ENCODE measurements around the gene FYN.

Gene FYN

GRCh38 chr6:111686932-111687266 lies 186.4 kb downstream of the FYN start:
- Histone ChIP-seq H3K9me2 (replicated peaks; ENCODE audit: insufficient read depth, low read length) (no peaks in the 10 kb centered on the region), H3F3A (ENCODE audit: insufficient read depth) (no peaks in the 10 kb centered on the region), H3K4me3 (ENCODE audit: insufficient read depth, low read length, poor library complexity, severe bottlenecking) (no peak overlapping the region), H4K20me1 (ENCODE audit: low read depth, low read length) (no peaks in the 10 kb centered on the region), H3K36me3 (ENCODE audit: low read length) (no peaks in the 10 kb centered on the region), H3K9ac (ENCODE audit: low read length) (no peak overlapping the region), H2AFZ (ENCODE audit: low read depth, low read length, severe bottlenecking) (no peak overlapping the region), H3K27me3 (ENCODE audit: low read length) (no peaks in the 10 kb centered on the region), H3K4me2 (ENCODE audit: low read depth, low read length, poor library complexity, severe bottlenecking) (no peak overlapping the region), H3K9me3 (ENCODE audit: insufficient read depth, low read length) (no peaks in the 10 kb centered on the region), H3K79me2 (ENCODE audit: insufficient read depth, low read length) (no peaks in the 10 kb centered on the region), H3K27ac (ENCODE audit: low read depth, low read length) (no peak overlapping the region)
- no peak for TF ChIP-seq EZH2phosphoT487 (conservative IDR thresholded peaks at IDR 0.05; ENCODE audit: low read length)
- TF ChIP-seq, protein P1, sequence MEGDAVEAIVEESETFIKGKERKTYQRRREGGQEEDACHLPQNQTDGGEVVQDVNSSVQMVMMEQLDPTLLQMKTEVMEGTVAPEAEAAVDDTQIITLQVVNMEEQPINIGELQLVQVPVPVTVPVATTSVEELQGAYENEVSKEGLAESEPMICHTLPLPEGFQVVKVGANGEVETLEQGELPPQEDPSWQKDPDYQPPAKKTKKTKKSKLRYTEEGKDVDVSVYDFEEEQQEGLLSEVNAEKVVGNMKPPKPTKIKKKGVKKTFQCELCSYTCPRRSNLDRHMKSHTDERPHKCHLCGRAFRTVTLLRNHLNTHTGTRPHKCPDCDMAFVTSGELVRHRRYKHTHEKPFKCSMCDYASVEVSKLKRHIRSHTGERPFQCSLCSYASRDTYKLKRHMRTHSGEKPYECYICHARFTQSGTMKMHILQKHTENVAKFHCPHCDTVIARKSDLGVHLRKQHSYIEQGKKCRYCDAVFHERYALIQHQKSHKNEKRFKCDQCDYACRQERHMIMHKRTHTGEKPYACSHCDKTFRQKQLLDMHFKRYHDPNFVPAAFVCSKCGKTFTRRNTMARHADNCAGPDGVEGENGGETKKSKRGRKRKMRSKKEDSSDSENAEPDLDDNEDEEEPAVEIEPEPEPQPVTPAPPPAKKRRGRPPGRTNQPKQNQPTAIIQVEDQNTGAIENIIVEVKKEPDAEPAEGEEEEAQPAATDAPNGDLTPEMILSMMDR (IDR thresholded peaks at IDR 0.05; ENCODE audit: insufficient read depth, low read length, poor library complexity, severe bottlenecking), result no peak

DNA sequence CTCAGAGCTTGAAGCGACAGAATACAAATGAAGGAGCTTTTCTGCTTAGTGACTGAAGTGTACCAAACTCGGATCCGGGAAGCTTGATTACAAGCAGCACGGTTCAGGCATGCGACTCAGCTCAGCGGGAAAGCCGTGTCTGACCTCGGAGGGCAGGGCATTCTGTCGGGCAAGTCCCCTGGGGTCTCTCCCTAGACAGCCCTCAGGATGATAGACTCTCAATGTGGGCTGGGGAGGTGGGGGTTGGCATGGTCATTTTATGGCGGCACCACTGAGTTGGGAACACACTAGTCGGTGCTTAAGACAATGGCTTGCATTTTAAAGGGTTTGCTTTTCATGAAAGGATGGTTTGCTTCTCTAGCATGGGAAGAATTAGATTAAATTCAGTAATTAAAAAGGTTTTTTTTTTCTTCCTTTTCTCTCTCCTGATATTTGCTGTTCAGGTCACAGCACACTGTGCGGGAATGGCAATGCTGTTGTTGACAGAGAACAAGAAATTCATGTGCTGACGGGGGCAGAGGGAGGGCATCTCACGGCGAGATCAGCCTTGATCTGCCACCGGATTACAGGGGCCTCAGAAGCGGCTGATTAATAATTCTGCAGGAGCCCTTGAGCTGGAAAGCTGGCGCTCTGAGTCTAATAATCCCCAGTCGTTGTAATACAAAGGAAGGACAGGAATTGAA lies 186.9 kb downstream of the FYN start:
- Histone ChIP-seq H3K4me3 (ENCODE audit: insufficient read depth, low read length, poor library complexity, severe bottlenecking) (no peak overlapping the region), H3K9ac (ENCODE audit: low read length) (no peak overlapping the region), H3K9me2 (replicated peaks; ENCODE audit: insufficient read depth, low read length) (no peaks in the 10 kb centered on the region), H3K27ac (ENCODE audit: low read depth, low read length) (no peak overlapping the region), H3K79me2 (ENCODE audit: insufficient read depth, low read length) (no peaks in the 10 kb centered on the region), H3K4me2 (ENCODE audit: low read depth, low read length, poor library complexity, severe bottlenecking) (no peak overlapping the region), H3F3A (ENCODE audit: insufficient read depth) (no peaks in the 10 kb centered on the region), H3K9me3 (ENCODE audit: insufficient read depth, low read length) (no peaks in the 10 kb centered on the region), H3K27me3 (ENCODE audit: low read length) (no peaks in the 10 kb centered on the region), H4K20me1 (ENCODE audit: low read depth, low read length) (no peaks in the 10 kb centered on the region), H3K36me3 (ENCODE audit: low read length) (no peaks in the 10 kb centered on the region), H2AFZ (ENCODE audit: low read depth, low read length, severe bottlenecking) (no peak overlapping the region)
- no peak for TF ChIP-seq EZH2phosphoT487 (conservative IDR thresholded peaks at IDR 0.05; ENCODE audit: low read length)
- TF ChIP-seq, protein P1 (IDR thresholded peaks at IDR 0.05; ENCODE audit: insufficient read depth, low read length, poor library complexity, severe bottlenecking), result no peak

DNA sequence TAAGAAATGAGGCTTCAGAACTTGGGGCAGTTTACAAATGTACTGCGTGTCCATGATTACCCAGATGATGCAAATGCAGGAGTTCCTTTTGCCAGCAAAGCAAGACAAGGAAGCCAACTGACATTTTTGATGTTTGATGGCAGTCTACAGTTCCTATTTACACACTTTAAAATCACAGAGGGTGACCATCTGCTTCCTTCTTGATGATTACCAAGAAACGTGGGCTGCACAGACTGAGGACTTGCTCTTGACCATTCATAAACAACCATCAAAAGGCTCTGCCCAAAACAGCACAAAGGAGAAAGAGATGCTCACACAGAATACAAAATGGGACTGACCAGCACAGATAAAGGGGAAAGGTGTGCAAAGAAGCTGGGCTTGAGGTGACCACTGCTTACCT lies 187.7 kb downstream of the FYN start:
- Histone ChIP-seq H3F3A (ENCODE audit: insufficient read depth) (no peaks in the 10 kb centered on the region), H3K27me3 (ENCODE audit: low read length) (no peaks in the 10 kb centered on the region), H4K20me1 (ENCODE audit: low read depth, low read length) (no peaks in the 10 kb centered on the region), H3K9ac (ENCODE audit: low read length) (no peak overlapping the region), H3K9me3 (ENCODE audit: insufficient read depth, low read length) (no peaks in the 10 kb centered on the region), H3K27ac (ENCODE audit: low read depth, low read length) (no peak overlapping the region), H3K4me3 (ENCODE audit: insufficient read depth, low read length, poor library complexity, severe bottlenecking) (no peak overlapping the region), H3K79me2 (ENCODE audit: insufficient read depth, low read length) (no peaks in the 10 kb centered on the region), H3K4me2 (ENCODE audit: low read depth, low read length, poor library complexity, severe bottlenecking) (no peak overlapping the region), H3K36me3 (ENCODE audit: low read length) (no peaks in the 10 kb centered on the region), H2AFZ (ENCODE audit: low read depth, low read length, severe bottlenecking) (no peak overlapping the region), H3K9me2 (replicated peaks; ENCODE audit: insufficient read depth, low read length) (no peaks in the 10 kb centered on the region)
- TF ChIP-seq, protein P1 (IDR thresholded peaks at IDR 0.05; ENCODE audit: insufficient read depth, low read length, poor library complexity, severe bottlenecking), result no peak
- no peak for TF ChIP-seq EZH2phosphoT487 (conservative IDR thresholded peaks at IDR 0.05; ENCODE audit: low read length)

All from SU-DHL-6 (cell line).